ENCODE measurements around the gene SH2D2A. TPM values are rescaled to one million over a fixed set of nuclear protein-coding genes. Genes with fewer than 3 reads are reported as not detected.

Gene SH2D2A
- total RNA-seq, 2 donors from 2014 or later, result 2.4 to 7.7 TPM

- TF ChIP-seq CTCF (conservative IDR thresholded peaks at IDR 0.05), result no peak
- peaks cover 10% of the 10 kb centered on the region for H3K4me1 Mint-ChIP-seq
- H3K27me3 ChIP-seq (ENCODE audit: control insufficient read depth, insufficient read depth, low read length, poor library complexity, severe bottlenecking), result peaks cover 14% of the 10 kb centered on the region
- H3K9me3 Mint-ChIP-seq, result no peaks in the 10 kb centered on the region
- no peak overlapping the region for H3K4me3 ChIP-seq (ENCODE audit: low read length)
- H3K4me1 ChIP-seq (ENCODE audit: control insufficient read depth, insufficient read depth, low read length), result peaks cover 9% of the 10 kb centered on the region
- H3K9me3 ChIP-seq (ENCODE audit: control insufficient read depth, low read length), result no peaks in the 10 kb centered on the region
- no peak for DNase-seq
- no peak overlapping the region for H3K9ac ChIP-seq (ENCODE audit: extremely low read depth, low read length, poor library complexity, severe bottlenecking)
- H3K27me3 Mint-ChIP-seq (ENCODE audit: insufficient read depth), result peaks cover 31% of the 10 kb centered on the region
- no peak overlapping the region for H3K4me3 Mint-ChIP-seq
- H3K27ac ChIP-seq (ENCODE audit: low read depth, low read length), result no peak overlapping the region
- WGBS, 2 experiments (ENCODE audit: insufficient coverage in 1 of 2, insufficient read length in 1 of 2), result 89 to 93% methylated on average over 9 to 16 of the region's 16 CpGs
- no peaks in the 10 kb centered on the region for H3K36me3 ChIP-seq (ENCODE audit: control insufficient read depth, insufficient read depth, low read length)
- H3K27ac Mint-ChIP-seq, result no peak overlapping the region
- H3K36me3 Mint-ChIP-seq (ENCODE audit: low read depth), result no peaks in the 10 kb centered on the region
Measured at GRCh38 chr1:156808186-156809030, 8.2 kb downstream of the SH2D2A start.

DNA sequence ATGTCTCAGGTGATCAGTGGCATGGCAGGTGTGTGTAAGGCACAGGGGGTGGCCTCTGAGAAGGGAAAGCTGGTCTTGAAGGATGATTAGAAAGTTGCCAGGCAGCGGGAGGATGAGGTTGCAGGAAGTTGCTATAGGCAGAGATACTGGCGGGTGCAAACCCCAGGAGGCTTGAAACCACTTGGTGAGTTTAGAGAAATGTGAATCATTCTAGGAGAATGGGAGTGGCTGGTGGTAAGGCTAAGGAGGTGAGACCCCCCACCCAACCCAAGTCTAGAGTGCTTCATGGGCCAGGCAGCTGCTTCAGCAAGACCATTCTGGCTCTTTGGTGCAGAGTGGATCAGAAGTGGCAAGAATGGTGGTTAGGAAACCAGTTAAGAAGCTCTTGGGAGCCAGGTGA, 9.0 kb downstream of the SH2D2A start:
- H3K27ac Mint-ChIP-seq, result no peak overlapping the region
- whole genome bisulfite sequencing, 2 experiments (ENCODE audit: insufficient coverage in 1 of 2, insufficient read length in 1 of 2), result 94 to 100% methylated on average over 2 of the region's 2 CpGs

More for the DNA sequence above, 9.0 kb downstream of the SH2D2A start:
- Histone ChIP-seq H3K4me3 (ENCODE audit: low read length) (no peak overlapping the region), H3K9me3 (ENCODE audit: control insufficient read depth, low read length) (no peaks in the 10 kb centered on the region), H3K36me3 (ENCODE audit: control insufficient read depth, insufficient read depth, low read length) (no peaks in the 10 kb centered on the region), H3K9ac (ENCODE audit: extremely low read depth, low read length, poor library complexity, severe bottlenecking) (no peak overlapping the region), H3K4me1 (ENCODE audit: control insufficient read depth, insufficient read depth, low read length) (peaks cover 9% of the 10 kb centered on the region), H3K27me3 (ENCODE audit: control insufficient read depth, insufficient read depth, low read length, poor library complexity, severe bottlenecking) (peaks cover 6% of the 10 kb centered on the region), H3K27ac (ENCODE audit: low read depth, low read length) (no peak overlapping the region)
- Mint-ChIP-seq H3K27me3 (ENCODE audit: insufficient read depth) (peaks cover 23% of the 10 kb centered on the region), H3K36me3 (ENCODE audit: low read depth) (no peaks in the 10 kb centered on the region), H3K9me3 (no peaks in the 10 kb centered on the region), H3K4me1 (peaks cover 10% of the 10 kb centered on the region), H3K4me3 (no peak overlapping the region)
- TF ChIP-seq CTCF (conservative IDR thresholded peaks at IDR 0.05), result no peak
- no peak for DNase-seq

Data from endodermal cell (in vitro differentiated cells).